ENCODE results near the gene SRPK1.

SRPK1 gene

GRCh38 chr6:35794536-35795452 is 126.1 kb downstream of the SRPK1 start:
- no peak overlapping the region for H3K4me3 ChIP-seq (ENCODE audit: low read length)
- H3F3A ChIP-seq (ENCODE audit: insufficient read depth, low read length), result no peaks in the 10 kb centered on the region
- no peak overlapping the region for H3K27ac ChIP-seq (ENCODE audit: low read length)
- H3K4me2 ChIP-seq (ENCODE audit: low read depth, low read length), result no peak overlapping the region
- no peak overlapping the region for H3K9ac ChIP-seq (ENCODE audit: low read length)
- no peaks in the 10 kb centered on the region for H3K9me2 ChIP-seq (replicated peaks; ENCODE audit: insufficient read depth, low read length)
- no peak for DNase-seq
- no peaks in the 10 kb centered on the region; the same call in 1 of the 2 replicates for H3K27me3 ChIP-seq (replicated peaks; ENCODE audit: insufficient read depth, low read length)
- H4K20me1 ChIP-seq (ENCODE audit: insufficient read depth, low read length), result no peaks in the 10 kb centered on the region
- H3K4me1 ChIP-seq (ENCODE audit: low read length), result no peaks in the 10 kb centered on the region
- H3K79me2 ChIP-seq (ENCODE audit: low read length), result no peaks in the 10 kb centered on the region
- no peak overlapping the region for H2AFZ ChIP-seq (ENCODE audit: low read length)
- no peaks in the 10 kb centered on the region for H3K36me3 ChIP-seq (replicated peaks; ENCODE audit: insufficient read depth, low read length)
- no peak for TF ChIP-seq CTCF (IDR thresholded peaks at IDR 0.05; ENCODE audit: low read length)
- no peak for TF ChIP-seq EZH2 (optimal IDR thresholded peaks at IDR 0.05; ENCODE audit: low read depth, low read length)
- no peak for TF ChIP-seq EZH2phosphoT487 (IDR thresholded peaks at IDR 0.05; ENCODE audit: low read length)
- no peaks in the 10 kb centered on the region for H3K9me3 ChIP-seq (replicated peaks; ENCODE audit: insufficient read depth, low read length)

GRCh38 chr6:35790683-35791082 is 130.2 kb downstream of the SRPK1 start:
- Histone ChIP-seq H3K79me2 (ENCODE audit: low read length) (no peaks in the 10 kb centered on the region), H3F3A (ENCODE audit: insufficient read depth, low read length) (no peaks in the 10 kb centered on the region), H2AFZ (ENCODE audit: low read length) (no peak overlapping the region), H3K9ac (ENCODE audit: low read length) (no peak overlapping the region), H3K4me2 (ENCODE audit: low read depth, low read length) (no peak overlapping the region), H4K20me1 (ENCODE audit: insufficient read depth, low read length) (no peaks in the 10 kb centered on the region), H3K27me3 (replicated peaks; ENCODE audit: insufficient read depth, low read length) (peaks cover 12% of the 10 kb centered on the region; the same call in 1 of the 2 replicates), H3K36me3 (replicated peaks; ENCODE audit: insufficient read depth, low read length) (no peaks in the 10 kb centered on the region), H3K4me1 (ENCODE audit: low read length) (no peaks in the 10 kb centered on the region), H3K9me3 (replicated peaks; ENCODE audit: insufficient read depth, low read length) (no peaks in the 10 kb centered on the region), H3K4me3 (ENCODE audit: low read length) (no peak overlapping the region), H3K27ac (ENCODE audit: low read length) (no peak overlapping the region), H3K9me2 (replicated peaks; ENCODE audit: insufficient read depth, low read length) (no peaks in the 10 kb centered on the region)
- no peak for TF ChIP-seq EZH2 (optimal IDR thresholded peaks at IDR 0.05; ENCODE audit: low read depth, low read length)
- no peak for TF ChIP-seq EZH2phosphoT487 (IDR thresholded peaks at IDR 0.05; ENCODE audit: low read length)
- TF ChIP-seq CTCF (IDR thresholded peaks at IDR 0.05; ENCODE audit: low read length), result no peak
- DNase-seq, result no peak

- no peak for DNase-seq
- H3K27ac ChIP-seq (ENCODE audit: low read length), result no peak overlapping the region
These were observed 132.4 kb downstream of the SRPK1 start for GRCh38 chr6:35788423-35788982.

More at GRCh38 chr6:35788423-35788982, 132.4 kb downstream of the SRPK1 start:
- H3K4me3 ChIP-seq (ENCODE audit: low read length), result no peak overlapping the region
- H4K20me1 ChIP-seq (ENCODE audit: insufficient read depth, low read length), result no peaks in the 10 kb centered on the region
- no peaks in the 10 kb centered on the region for H3K79me2 ChIP-seq (ENCODE audit: low read length)
- H3K9ac ChIP-seq (ENCODE audit: low read length), result no peak overlapping the region
- TF ChIP-seq EZH2phosphoT487 (IDR thresholded peaks at IDR 0.05; ENCODE audit: low read length) (no peak), CTCF (IDR thresholded peaks at IDR 0.05; ENCODE audit: low read length) (no peak), EZH2 (optimal IDR thresholded peaks at IDR 0.05; ENCODE audit: low read depth, low read length) (no peak)
- H2AFZ ChIP-seq (ENCODE audit: low read length), result no peak overlapping the region
- no peaks in the 10 kb centered on the region for H3K36me3 ChIP-seq (replicated peaks; ENCODE audit: insufficient read depth, low read length)
- H3K4me1 ChIP-seq (ENCODE audit: low read length), result no peaks in the 10 kb centered on the region
- no peaks in the 10 kb centered on the region for H3K9me3 ChIP-seq (replicated peaks; ENCODE audit: insufficient read depth, low read length)
- no peaks in the 10 kb centered on the region for H3K9me2 ChIP-seq (replicated peaks; ENCODE audit: insufficient read depth, low read length)
- H3F3A ChIP-seq (ENCODE audit: insufficient read depth, low read length), result no peaks in the 10 kb centered on the region
- H3K27me3 ChIP-seq (replicated peaks; ENCODE audit: insufficient read depth, low read length), result peaks cover 12% of the 10 kb centered on the region; the same call in 1 of the 2 replicates
- H3K4me2 ChIP-seq (ENCODE audit: low read depth, low read length), result no peak overlapping the region
